H9 (cell line): Measurements from ENCODE around the gene TBL2. TPM values are rescaled to one million over a fixed set of nuclear protein-coding genes. Genes with fewer than 3 reads are reported as not detected.

ENCODE experiments used
- DNase-seq: peaks from one replicate; pipeline ENCODE4 v3.0.0-alpha.2; 2017
- H2AFZ ChIP-seq: one replicate; pipeline ENCODE4 v1.6.1; 2013; ENCODE audit warnings: mild to moderate bottlenecking, low read length, control low read depth, moderate library complexity
- H2AK5ac ChIP-seq: 2 replicates; pipeline ENCODE4 v1.6.1; 2013; ENCODE audit warnings: low read length, control low read depth, mixed read lengths; ENCODE audit not compliant: insufficient read length
- H2BK120ac ChIP-seq: one replicate; pipeline ENCODE4 v1.6.1; 2013; ENCODE audit warnings: low read depth, mild to moderate bottlenecking, low read length, control low read depth, inconsistent platforms; ENCODE audit not compliant: poor library complexity, severe bottlenecking
- H2BK12ac ChIP-seq: 2 replicates; pipeline ENCODE4 v1.6.1; 2013; ENCODE audit warnings: low read length, control low read depth, mixed read lengths, low read depth; ENCODE audit not compliant: insufficient read length
- H2BK15ac ChIP-seq: 2 replicates; pipeline ENCODE4 v1.6.1; 2013; ENCODE audit warnings: low read depth, low read length, control low read depth
- H2BK20ac ChIP-seq: one replicate; pipeline ENCODE4 v1.6.1; 2013; ENCODE audit warnings: low read depth, mild to moderate bottlenecking, low read length, control low read depth, inconsistent platforms; ENCODE audit not compliant: poor library complexity, severe bottlenecking
- H2BK5ac ChIP-seq: 2 replicates; pipeline ENCODE4 v1.6.1; 2013; ENCODE audit warnings: low read length, control low read depth, mixed read lengths; ENCODE audit not compliant: insufficient read length
- H3K14ac ChIP-seq: 2 replicates; pipeline ENCODE4 v1.6.1; 2013; ENCODE audit warnings: low read length, control low read depth; ENCODE audit not compliant: insufficient read depth
- H3K18ac ChIP-seq: 2 replicates; pipeline ENCODE4 v1.6.1; 2013; ENCODE audit warnings: low read depth, mild to moderate bottlenecking, mixed read lengths, low read length, control low read depth; ENCODE audit not compliant: insufficient read length
- H3K23ac ChIP-seq: 2 replicates; pipeline ENCODE4 v1.6.1; 2013; ENCODE audit warnings: low read length, control low read depth, mixed read lengths, low read depth; ENCODE audit not compliant: insufficient read length
- H3K23me2 ChIP-seq: 2 replicates; pipeline ENCODE4 v1.6.1; 2013; ENCODE audit warnings: low read depth, mild to moderate bottlenecking, mixed read lengths, low read length, control low read depth; ENCODE audit not compliant: insufficient read length, poor library complexity, severe bottlenecking
- H3K27ac ChIP-seq: 2 replicates; pipeline ENCODE4 v1.5.1; 2013; ENCODE audit warnings: low read length, control low read depth, mixed read lengths, low read depth; ENCODE audit not compliant: insufficient read length
- H3K27me3 ChIP-seq: 2 replicates; pipeline ENCODE4 v1.6.1; 2013; ENCODE audit warnings: low read length, control low read depth, inconsistent platforms; ENCODE audit not compliant: insufficient read depth
- H3K4ac ChIP-seq: 2 replicates; pipeline ENCODE4 v1.6.1; 2013; ENCODE audit warnings: low read depth, mild to moderate bottlenecking, control low read depth, inconsistent platforms, low read length, moderate library complexity
- H3K4me1 ChIP-seq: 2 replicates; pipeline ENCODE4 v1.6.1; 2013; ENCODE audit warnings: low read length, control low read depth, inconsistent platforms; ENCODE audit not compliant: insufficient read depth
- H3K4me2 ChIP-seq: 2 replicates; pipeline ENCODE4 v1.6.1; 2013; ENCODE audit warnings: low read length, control low read depth, mixed read lengths; ENCODE audit not compliant: insufficient read length, insufficient read depth
- H3K56ac ChIP-seq: 2 replicates; pipeline ENCODE4 v1.6.1; 2013; ENCODE audit warnings: low read depth, mild to moderate bottlenecking, mixed read lengths, low read length, control low read depth; ENCODE audit not compliant: insufficient read length
- H3K79me1 ChIP-seq: 2 replicates; pipeline ENCODE4 v1.6.1; 2013; ENCODE audit warnings: low read depth, mild to moderate bottlenecking, moderate library complexity, low read length, control low read depth, inconsistent platforms; ENCODE audit not compliant: insufficient read depth, poor library complexity, severe bottlenecking
- H3K79me2 ChIP-seq: 2 replicates; pipeline ENCODE4 v1.6.1; 2013; ENCODE audit warnings: low read length, control low read depth, inconsistent platforms; ENCODE audit not compliant: insufficient read depth
- H3K9ac ChIP-seq: 2 replicates; pipeline ENCODE4 v1.6.1; 2013; ENCODE audit warnings: low read length, control low read depth, mixed read lengths; ENCODE audit not compliant: insufficient read length; ENCODE audit errors: extremely low read depth
- H3K9me3 ChIP-seq: one replicate; pipeline ENCODE4 v1.6.1; 2013; ENCODE audit warnings: low read depth, low read length, inconsistent platforms; ENCODE audit not compliant: control insufficient read depth
- H3T11ph ChIP-seq: one replicate; pipeline ENCODE4 v1.6.1; 2013; ENCODE audit warnings: mild to moderate bottlenecking, low read length, control low read depth, inconsistent platforms
- H4K20me1 ChIP-seq: one replicate; pipeline ENCODE4 v1.6.1; 2013; ENCODE audit not compliant: control insufficient read depth, insufficient read length, insufficient read depth
- H4K5ac ChIP-seq: 2 replicates; pipeline ENCODE4 v1.6.1; 2013; ENCODE audit warnings: low read depth, mild to moderate bottlenecking, mixed read lengths, low read length, control low read depth; ENCODE audit not compliant: insufficient read length
- H4K8ac ChIP-seq: replicated peaks from 2 replicates; pipeline ENCODE4 v1.6.1; 2013; ENCODE audit warnings: low read length, control low read depth, mixed read lengths, low read depth; ENCODE audit not compliant: insufficient read length
- H4K91ac ChIP-seq: 2 replicates; pipeline ENCODE4 v1.6.1; 2013; ENCODE audit warnings: low read depth, mild to moderate bottlenecking, moderate library complexity, mixed read lengths, low read length, control low read depth; ENCODE audit not compliant: insufficient read length
- H3K27ac Mint-ChIP-seq, 3 experiments: 2 replicates in 2 of 3; 3 replicates in 1 of 3; pipeline ENCODE4 v1.8.0; 2020 to 2021; ENCODE audit warnings: mixed read lengths in 3 of 3, mild to moderate bottlenecking in 1 of 3, moderate library complexity in 1 of 3
- H3K27me3 Mint-ChIP-seq: 2 replicates; pipeline ENCODE4 v1.8.0; 2021; ENCODE audit warnings: low read depth, mild to moderate bottlenecking, moderate library complexity, mixed read lengths
- H3K36me3 Mint-ChIP-seq, 3 experiments: 2 replicates in 2 of 3; 3 replicates in 1 of 3; pipeline ENCODE4 v1.8.0; 2020 to 2021; ENCODE audit warnings: low read depth in 3 of 3, mixed read lengths in 3 of 3; ENCODE audit not compliant: insufficient read depth in 1 of 3
- H3K4me1 Mint-ChIP-seq, 2 experiments: 2 replicates each; pipeline ENCODE4 v1.8.0; 2020; ENCODE audit warnings: mixed read lengths in 2 of 2
- H3K4me3 Mint-ChIP-seq, 2 experiments: 2 replicates in 1 of 2; 3 replicates in 1 of 2; pipeline ENCODE4 v1.8.0; 2020 to 2021; ENCODE audit warnings: mild to moderate bottlenecking in 2 of 2, mixed read lengths in 2 of 2, moderate library complexity in 1 of 2
- H3K9me3 Mint-ChIP-seq, 2 experiments: 2 replicates in 1 of 2; 3 replicates in 1 of 2; pipeline ENCODE4 v1.8.0; 2020; ENCODE audit warnings: mild to moderate bottlenecking in 2 of 2, mixed read lengths in 2 of 2, moderate library complexity in 1 of 2
- CTCF ChIP-seq: fragments of 200-600 bp; sonication (generic); conservative IDR thresholded peaks from 3 replicates; pipeline ENCODE4 v1.8.0; 2021; ENCODE audit warnings: antibody characterized with exemption, mild to moderate bottlenecking
- WGBS: extraction: QIAGEN DNeasy Blood & Tissue Kit; methylation state at CpG from one replicate; pipeline ENCODE4 v1.1.7; 2013; ENCODE audit warnings: missing lambda C conversion rate, low lambda C conversion rate, mixed read lengths; ENCODE audit not compliant: insufficient read length; ENCODE audit errors: extremely low coverage; 5-methylcytosine and 5-hydroxymethylcytosine counted together
- total RNA-seq: library from RNA; stranded (reverse); gene quantifications from 2 replicates; pipeline ENCODE4 v1.2.1, GENCODE V29; 2021

Gene TBL2
- total RNA-seq, 1 experiment from 2014 or later = 26.7 TPM

- Histone ChIP-seq H3K18ac (no peak overlapping the region), H3K4me1 (no peaks in the 10 kb centered on the region), H4K8ac (no peak overlapping the region), H2BK5ac (no peak overlapping the region), H3K56ac (no peak overlapping the region), H3K14ac (no peak overlapping the region), H3K9ac (no peak overlapping the region), H3K23ac (no peak overlapping the region), H2BK20ac (peak overlapping the region; percentile 90), H3K4me2 (no peak overlapping the region), H3K23me2 (no peaks in the 10 kb centered on the region), H2AFZ (no peak overlapping the region), H4K5ac (no peak overlapping the region), H2BK120ac (peak overlapping the region; percentile 69), H3K27ac (no peak overlapping the region), H3K27me3 (no peaks in the 10 kb centered on the region), H4K20me1 (no peaks in the 10 kb centered on the region), H3K9me3 (no peaks in the 10 kb centered on the region), H3K79me2 (no peaks in the 10 kb centered on the region), H3T11ph (no peak overlapping the region), H2BK12ac (no peak overlapping the region), H2AK5ac (no peak overlapping the region), H3K4ac (no peak overlapping the region; the same call in 1 of the 2 replicates), H2BK15ac (no peak overlapping the region), H4K91ac (no peak overlapping the region), H3K79me1 (no peaks in the 10 kb centered on the region)
- WGBS = no CpG with 5 or more reads among the region's 9 CpGs
- H3K4me1 Mint-ChIP-seq = no peaks in the 10 kb centered on the region
- H3K4me3 Mint-ChIP-seq = no peak overlapping the region
- no peaks in the 10 kb centered on the region for H3K27me3 Mint-ChIP-seq
- no peak for TF ChIP-seq CTCF
- DNase-seq = peak; percentile 54
- peaks cover 12 to 33% (median 25%) of the 10 kb centered on the region in 3 experiments; a peak in 6 of 7 replicates for H3K36me3 Mint-ChIP-seq
- H3K9me3 Mint-ChIP-seq = no peaks in the 10 kb centered on the region
- H3K27ac Mint-ChIP-seq = peak overlapping the region in 1 of 3 experiments; percentile 83; a peak in 2 of 7 replicates
These were observed 44.6 kb downstream of the TBL2 start for GRCh38 chr7:73533742-73534141.
